Ishikawa (cell line): ENCODE measurements around the gene POLA2.

Experiments used
- CEBPB ChIP-seq: IDR thresholded peaks from 2 replicates; pipeline ENCODE4 v1.6.1; 2012
- CREB1 ChIP-seq: IDR thresholded peaks from 2 replicates; pipeline ENCODE4 v1.6.1; 2012; ENCODE audit warnings: low read depth
- EGR1 ChIP-seq: IDR thresholded peaks from 2 replicates; pipeline ENCODE4 v1.6.1; 2012
- EP300 ChIP-seq: IDR thresholded peaks from 2 replicates; pipeline ENCODE4 v1.6.1; 2012; ENCODE audit warnings: borderline replicate concordance
- FOXM1 ChIP-seq: IDR thresholded peaks from 2 replicates; pipeline ENCODE4 v1.6.1; 2012; ENCODE audit warnings: low read depth, borderline replicate concordance
- MAX ChIP-seq: IDR thresholded peaks from 2 replicates; pipeline ENCODE4 v1.6.1; 2012
- RAD21 ChIP-seq: IDR thresholded peaks from 2 replicates; pipeline ENCODE4 v1.6.1; 2012; ENCODE audit warnings: low read depth
- REST ChIP-seq: IDR thresholded peaks from 2 replicates; pipeline ENCODE4 v1.6.1; 2012; ENCODE audit warnings: low read depth, mild to moderate bottlenecking
- TAF1 ChIP-seq: IDR thresholded peaks from 2 replicates; pipeline ENCODE4 v1.6.1; 2012; ENCODE audit warnings: low read depth, mild to moderate bottlenecking
- TCF12 ChIP-seq: IDR thresholded peaks from 2 replicates; pipeline ENCODE4 v1.6.1; 2012; ENCODE audit warnings: low read depth
- TEAD4 ChIP-seq: IDR thresholded peaks from 2 replicates; pipeline ENCODE4 v1.6.1; 2012
- USF1 ChIP-seq: IDR thresholded peaks from 2 replicates; pipeline ENCODE4 v1.6.1; 2012
- YY1 ChIP-seq: IDR thresholded peaks from 2 replicates; pipeline ENCODE4 v1.6.1; 2012; ENCODE audit warnings: low read depth
- ZBTB7A ChIP-seq: IDR thresholded peaks from 2 replicates; pipeline ENCODE4 v1.6.1; 2012; ENCODE audit warnings: low read depth

GRCh38 chr11:65316227-65317024, 54.7 kb downstream of the POLA2 start:
- TF ChIP-seq TAF1: no peak
- TF ChIP-seq TCF12: no peak
- peak; percentile 24; the same call in 1 of the 2 replicates for TF ChIP-seq CEBPB
- TF ChIP-seq MAX: no peak
- TF ChIP-seq USF1: no peak
- no peak for TF ChIP-seq EGR1
- no peak for TF ChIP-seq TEAD4
- TF ChIP-seq ZBTB7A: 0 out of 2 replicates have a peak, but pooled peaks have one; percentile 50
- TF ChIP-seq RAD21: no peak
- no peak for TF ChIP-seq EP300
- no peak for TF ChIP-seq YY1
- TF ChIP-seq CREB1: no peak
- TF ChIP-seq FOXM1: no peak
- no peak for TF ChIP-seq REST
